HG03066 (cell line): Measurements from ENCODE around the gene C3orf20.
"Not testable (repeated sequence)": the region's sequence is repeated elsewhere in the genome, so short reads cannot be mapped to it uniquely, and the experiment has no call there.

Source experiments
- ATAC-seq: cut with Tn5 transposase; IDR thresholded peaks from one replicate; pipeline ENCODE4 v1.9.1; 2021; ENCODE audit warnings: low read depth; ENCODE audit not compliant: unreplicated experiment

C3orf20 gene

DNA sequence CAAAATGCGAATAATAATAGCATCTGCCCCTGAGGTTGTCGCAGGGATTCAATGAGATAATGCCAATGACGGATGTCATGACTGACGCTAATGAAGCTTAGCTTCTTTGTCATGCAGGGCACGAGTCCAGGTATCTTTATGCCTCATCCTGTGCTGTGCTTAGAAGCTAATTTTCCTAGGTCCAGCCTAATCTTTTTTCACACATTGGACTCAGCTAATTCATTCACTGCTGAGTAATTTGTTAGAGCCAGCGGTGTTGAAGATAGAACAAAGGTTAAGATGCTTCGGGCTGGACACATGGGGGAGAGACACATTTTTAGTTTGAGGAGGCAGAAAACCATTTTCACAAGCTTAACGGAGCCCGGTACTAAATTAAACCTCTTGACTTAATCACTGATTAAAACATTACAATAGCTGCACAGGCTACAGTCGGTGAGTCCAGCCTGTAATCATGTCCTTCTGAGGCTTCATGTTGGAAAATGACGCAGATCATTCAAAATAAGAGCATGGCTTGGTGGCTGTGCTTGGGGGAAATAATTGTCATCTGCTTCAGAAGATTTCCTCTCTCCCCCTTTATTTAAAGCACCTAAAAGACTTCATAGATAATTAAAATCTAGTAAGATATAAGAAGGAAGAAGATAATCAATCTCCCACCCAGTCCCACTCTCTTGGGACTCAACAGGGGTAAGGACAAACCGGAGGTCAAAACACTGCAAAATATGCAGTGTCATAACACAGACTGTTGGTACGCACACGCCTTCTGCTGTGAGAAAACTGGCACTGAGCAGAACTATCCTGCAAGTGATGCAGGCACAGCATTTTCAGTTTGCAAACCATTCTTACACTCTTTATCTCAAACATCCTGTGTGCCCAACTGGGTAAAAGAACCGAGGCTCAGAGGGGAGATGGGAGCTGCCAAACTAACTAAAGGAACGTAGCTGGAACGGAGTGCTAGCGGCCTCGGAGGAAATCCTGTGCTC is 26.7 kb upstream of the C3orf20 start:
- ATAC-seq = no peak

DNA sequence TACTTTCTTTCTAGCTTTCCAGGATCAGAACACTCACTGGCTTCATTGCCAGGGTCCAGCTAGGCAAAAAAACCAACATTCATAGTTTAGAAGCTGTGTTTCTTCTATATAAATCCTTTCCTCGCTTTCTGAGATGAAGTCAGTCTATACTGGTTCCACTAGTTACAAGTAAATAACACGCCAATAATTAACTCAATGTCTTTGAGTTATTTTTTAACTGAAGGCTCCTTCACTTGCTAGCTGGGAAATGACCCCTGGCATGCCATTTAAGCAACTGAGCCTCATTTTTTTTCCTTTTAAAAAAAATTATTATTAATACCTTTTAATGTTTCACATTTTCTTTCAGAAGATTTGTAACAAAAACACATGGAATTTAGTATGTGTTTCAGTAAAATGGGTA is 25.5 kb upstream of the C3orf20 start:
- no peak for ATAC-seq

- ATAC-seq = no peak
Observed at GRCh38 chr3:14650193-14650592, 24.7 kb upstream of the C3orf20 start.

DNA sequence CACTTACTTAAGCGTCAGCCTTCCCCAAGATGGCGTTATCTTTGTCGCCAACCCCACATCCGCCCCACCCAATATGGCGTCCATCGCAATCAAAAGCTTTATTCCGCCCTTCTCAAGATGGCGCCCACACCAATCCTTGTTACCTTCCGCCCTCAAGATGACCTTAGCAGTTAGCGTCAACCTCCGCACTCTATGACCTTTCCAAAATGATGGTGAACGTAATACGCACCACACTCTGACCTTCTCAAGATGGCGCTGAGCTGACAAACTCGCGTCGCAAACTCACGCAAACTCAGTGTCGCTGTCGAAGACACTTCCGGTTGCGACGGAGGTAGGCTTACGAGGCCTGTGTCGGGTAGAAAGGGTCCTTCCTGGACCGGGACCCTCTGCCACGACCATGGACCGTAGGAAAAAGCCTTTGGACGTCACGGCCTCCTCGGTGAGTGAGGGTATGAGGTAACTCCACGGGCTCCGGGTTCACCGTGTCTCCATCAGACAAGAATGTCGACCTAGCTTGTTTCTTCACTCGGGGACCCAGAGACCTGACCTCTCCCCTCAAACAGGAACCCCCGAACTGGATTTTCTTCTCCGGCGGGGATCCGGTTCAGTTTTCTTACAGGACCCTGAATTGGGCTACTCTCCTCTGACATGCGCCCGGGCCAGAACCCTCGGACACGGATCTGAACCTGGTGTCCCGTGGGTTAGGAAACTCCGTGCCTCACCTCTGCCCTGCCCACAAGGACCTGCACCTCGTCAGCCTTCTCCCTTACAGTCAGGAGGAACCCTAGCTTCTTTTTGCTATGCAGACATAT is 23.3 kb upstream of the C3orf20 start, which contains the start of gene CCDC174:
Gene CCDC174, plus strand, starts transcription at position 323 of the 812 bp plus-strand sequence. Its CDS starts 75 bp downstream, at position 398.
- ATAC-seq = peak; percentile 98

DNA sequence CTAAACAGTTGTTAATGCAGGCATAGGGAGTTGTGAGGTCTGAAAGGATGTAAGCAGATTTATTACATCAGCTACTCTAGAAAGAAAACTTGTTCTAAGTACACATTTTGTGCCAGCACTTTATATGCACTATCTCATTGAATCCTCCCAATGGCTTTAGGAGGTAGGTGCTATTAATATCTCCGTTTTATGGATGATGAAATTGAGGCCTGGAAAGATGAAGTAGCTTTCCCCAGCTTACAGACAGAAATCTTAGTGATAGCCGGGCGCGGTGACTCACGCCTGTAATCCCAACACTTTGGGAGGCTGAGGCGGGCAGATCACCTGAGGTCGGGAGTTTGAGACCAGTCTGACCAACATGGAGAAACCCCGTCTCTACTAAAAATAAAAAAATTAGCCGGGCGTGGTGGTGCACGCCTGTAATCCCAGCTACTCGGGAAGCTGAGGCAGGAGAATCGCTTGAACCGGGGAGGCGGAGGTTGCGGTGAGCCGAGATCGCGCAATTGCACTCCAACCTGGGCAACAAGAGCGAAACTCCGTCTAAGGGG is 22.5 kb upstream of the C3orf20 start:
- ATAC-seq = not testable (repeated sequence)

- ATAC-seq = no peak
Observed at GRCh38 chr3:14657579-14657978, 17.4 kb upstream of the C3orf20 start.

GRCh38 chr3:14658978-14659377 is 16.0 kb upstream of the C3orf20 start:
- ATAC-seq = no peak

GRCh38 chr3:14660942-14661341 is 14.0 kb upstream of the C3orf20 start:
- ATAC-seq = no peak

DNA sequence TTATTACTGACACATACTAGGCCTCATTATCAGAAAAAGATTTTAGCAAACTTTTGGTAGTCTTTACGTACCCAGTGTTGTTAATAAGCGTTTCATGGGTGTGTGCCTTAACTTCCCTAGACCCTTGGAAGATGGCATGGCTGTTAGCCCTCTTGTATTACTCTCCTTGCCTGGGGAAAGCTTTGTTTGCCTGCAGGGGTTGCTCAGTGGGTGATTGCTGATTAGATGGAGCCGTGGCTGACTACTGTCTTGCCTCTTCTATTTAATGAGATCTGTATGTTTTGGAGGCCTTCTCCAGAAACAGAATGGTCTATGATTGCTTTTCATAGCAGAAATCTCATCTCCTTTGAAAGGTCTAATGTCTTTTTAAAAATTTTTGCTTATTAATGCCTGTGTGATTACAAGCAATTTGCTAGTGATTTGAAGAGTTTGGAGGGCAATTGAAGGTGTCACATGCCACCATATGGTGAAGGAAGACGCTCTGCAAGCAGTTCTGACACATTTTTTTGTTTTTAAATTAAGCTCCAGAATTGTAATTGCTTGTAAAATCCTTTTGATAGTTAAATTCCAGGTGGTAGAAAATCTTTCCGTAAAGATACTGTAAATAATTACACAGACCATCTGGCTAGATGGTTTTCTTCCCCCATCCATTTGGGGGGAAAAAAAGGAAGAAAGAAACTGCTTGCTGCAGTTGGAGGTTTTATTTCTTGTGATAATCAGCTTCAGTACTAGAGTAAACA is 11.4 kb upstream of the C3orf20 start:
- ATAC-seq = no peak

GRCh38 chr3:14664170-14664569 is 10.8 kb upstream of the C3orf20 start:
- no peak for ATAC-seq

DNA sequence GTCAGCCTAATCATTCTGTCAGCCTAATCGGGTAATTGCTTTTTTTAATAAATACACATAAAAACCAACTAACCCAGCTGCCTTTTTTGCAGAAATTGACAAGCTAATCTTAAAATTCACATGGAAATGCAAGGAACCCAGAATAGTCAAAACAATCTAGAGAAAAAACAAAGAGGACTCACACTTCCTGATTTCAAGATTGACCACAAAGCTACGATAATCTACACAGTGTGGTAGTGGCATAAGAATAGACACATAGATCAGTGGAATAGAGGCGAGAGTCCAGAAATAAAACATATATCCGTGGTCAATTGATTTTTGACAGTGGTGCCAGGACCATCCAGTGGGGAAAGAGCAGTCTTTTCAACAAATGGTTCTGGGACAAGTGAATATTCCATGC is 2.4 kb upstream of the C3orf20 start:
- no peak for ATAC-seq

DNA sequence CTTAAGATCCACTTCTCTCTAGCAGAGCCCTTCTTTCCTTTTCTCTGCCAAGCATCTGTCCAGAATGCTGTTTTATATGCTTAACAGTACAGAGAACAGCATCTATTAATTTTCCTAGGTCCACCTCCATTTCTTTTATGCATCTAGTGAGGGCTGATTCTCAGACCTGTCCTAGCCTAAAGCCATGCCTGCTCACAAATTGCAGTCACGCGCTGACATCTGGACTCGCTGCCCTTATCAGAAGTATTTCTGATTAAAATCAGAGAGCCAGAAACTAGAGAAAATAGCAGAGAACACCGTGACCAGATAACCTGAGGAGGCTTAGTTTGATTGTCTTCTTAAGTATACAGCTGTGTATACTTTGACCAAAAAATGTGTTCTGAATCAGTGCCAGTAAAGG is 1.9 kb downstream of the C3orf20 start:
- ATAC-seq = no peak

DNA sequence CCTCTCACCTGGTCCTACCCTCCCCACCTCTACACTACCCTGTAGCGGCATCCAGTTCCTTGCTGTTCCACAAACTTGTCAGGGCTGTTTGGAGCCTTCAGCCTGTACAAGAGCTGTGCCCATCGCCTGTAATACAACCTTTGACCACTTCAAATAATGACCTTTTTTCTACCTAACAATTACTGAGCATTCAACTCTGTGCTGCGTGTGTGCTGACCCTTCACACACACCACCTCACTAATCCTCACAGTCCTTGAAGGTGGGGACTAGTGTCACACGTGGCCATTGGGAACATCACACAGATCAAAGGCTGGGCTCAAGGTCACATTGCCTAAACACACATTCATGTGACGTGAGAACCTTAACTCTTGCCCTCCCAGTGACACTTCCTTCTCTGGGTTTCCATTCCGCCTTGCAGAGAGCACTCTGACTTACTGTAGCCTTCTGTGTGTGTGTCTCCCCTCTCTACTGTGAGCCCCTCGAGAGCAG is 3.1 kb downstream of the C3orf20 start:
- no peak for ATAC-seq

DNA sequence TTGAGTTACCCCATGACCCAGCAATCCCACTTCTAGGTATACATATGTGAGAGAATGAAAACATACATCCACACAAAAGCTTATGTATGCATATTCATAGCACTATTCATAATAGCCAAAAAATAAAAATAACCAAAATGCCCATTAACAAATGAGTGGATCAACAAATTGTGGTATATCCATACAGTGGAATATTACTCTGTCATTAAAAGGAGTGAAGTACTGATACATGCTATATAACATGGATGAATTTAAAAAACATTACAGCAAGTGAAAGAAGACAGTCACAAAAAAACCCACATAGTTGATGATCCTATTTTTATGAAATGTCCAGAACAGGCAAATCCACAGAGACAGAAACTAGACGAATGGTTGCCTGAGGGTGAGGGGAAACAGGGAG is 5.2 kb downstream of the C3orf20 start:
- ATAC-seq = no peak

DNA sequence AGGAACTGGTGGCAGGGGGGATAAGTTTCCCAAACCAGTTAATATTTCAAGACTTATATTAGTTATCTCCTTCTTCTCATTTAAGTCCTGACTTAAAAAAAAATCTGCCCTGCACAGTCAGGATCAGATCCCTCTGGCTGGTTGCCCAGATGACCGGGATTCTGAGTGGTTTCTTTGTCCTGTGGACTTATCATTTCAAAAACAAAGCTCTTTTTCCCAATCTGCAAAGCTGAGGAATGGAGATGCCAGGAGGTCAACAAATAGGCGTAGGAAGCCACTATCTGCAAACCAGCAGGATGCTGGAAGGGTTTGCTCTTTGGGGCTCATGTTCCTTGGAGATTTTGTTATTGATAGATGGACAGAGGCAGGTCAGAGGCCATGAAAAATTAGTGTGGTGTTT is 5.8 kb downstream of the C3orf20 start:
- ATAC-seq = no peak

DNA sequence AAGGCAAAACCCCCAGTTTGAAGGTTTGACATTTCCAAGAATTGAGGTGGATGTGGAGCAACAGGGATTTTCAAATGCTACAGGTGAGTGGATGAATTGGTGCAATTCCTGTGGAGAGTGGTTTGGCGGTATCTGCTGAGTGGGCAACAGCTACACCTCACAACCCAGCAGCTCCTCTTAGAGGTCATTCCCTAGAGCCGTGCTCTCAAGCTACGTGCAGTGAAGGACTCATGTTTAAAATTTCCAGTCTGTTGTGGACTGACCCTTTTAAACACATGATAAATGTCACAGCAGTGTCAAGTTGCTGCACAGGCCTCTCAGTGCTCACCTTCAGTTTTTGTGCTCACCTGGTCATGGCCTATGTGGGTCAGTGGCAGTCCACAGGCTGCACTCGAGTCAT is 9.5 kb downstream of the C3orf20 start:
- ATAC-seq = no peak

DNA sequence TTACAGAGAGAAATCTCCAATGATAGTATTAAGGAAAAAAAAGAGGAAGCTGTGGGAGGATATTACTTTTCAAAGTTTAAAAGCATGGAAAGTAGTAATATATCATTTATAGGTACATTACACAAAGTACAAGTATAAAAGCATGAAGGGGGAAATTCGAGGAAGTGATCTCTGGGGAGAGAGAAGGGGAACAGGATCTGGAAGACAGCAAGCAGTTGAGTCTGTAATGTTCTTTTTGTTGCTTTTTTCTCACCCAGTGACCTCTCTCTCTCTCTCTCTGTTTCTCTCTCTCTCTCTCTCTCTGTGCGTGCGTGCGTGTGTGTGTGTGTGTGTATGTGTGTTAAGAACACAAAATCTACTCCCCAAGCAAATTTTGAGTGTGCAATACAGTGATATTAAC is 10.2 kb downstream of the C3orf20 start:
- ATAC-seq = no peak

DNA sequence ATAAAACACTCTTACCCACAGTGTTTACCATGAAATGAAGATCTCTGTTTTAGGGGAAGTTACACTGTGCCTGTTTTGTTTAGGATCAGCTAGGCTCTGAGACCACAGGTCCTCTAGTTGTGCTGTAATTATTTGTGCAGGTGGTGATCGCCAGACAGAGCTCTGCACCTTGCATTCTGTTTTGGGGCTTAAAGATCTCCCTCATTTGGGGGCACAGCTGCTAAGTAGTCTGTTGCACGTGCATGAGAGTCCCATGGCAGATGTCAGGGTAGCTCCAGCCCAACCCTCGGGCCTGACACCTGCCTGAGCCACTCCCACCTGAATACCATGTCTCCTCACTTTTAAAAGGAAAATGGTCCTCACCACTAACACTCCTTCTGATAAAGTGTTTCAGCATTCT is 12.4 kb downstream of the C3orf20 start:
- ATAC-seq = no peak

DNA sequence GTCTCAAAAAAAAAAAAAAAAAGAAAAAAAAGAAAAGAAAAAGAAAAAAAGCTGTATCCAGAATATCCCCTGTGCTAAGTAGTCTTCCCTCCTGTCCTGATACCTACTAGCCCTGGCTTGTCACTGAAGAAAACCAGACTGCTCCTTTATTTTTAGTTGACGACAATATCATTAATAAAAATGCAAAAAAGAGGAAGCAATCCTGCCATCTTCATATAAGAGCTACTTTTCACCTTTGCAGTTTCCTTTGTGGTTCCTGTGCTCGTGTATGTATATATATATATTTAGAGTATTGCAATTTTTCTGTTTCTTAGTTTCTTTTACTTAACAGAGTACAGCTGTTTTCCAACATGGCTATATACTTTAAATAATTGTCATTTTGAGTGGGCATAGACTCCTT is 13.6 kb downstream of the C3orf20 start:
- ATAC-seq = peak; percentile 48

GRCh38 chr3:14689247-14689980 is 14.5 kb downstream of the C3orf20 start:
- no peak for ATAC-seq
